Frontal cortex (tissue), 4 donors: ENCODE measurements around the gene ZNF280A. TPM values are rescaled to one million over a fixed set of nuclear protein-coding genes. Genes with fewer than 3 reads are reported as not detected.
A peak's percentile ranks its signal among the peaks of the same experiment; 100 is the strongest.
"Not testable (repeated sequence)": the region's sequence is repeated elsewhere in the genome, so short reads cannot be mapped to it uniquely, and the experiment has no call there.

ENCODE experiments used
- DNase-seq, 2 donors: peaks; one replicate each; pipeline ENCODE4 v3.0.0; 2012; ENCODE audit warnings: low spot score in 2 of 2
- FAIRE-seq: peaks from 2 replicates; lab custom pipeline; 2012; peaks lifted over from hg19 to GRCh38; lab: Jason Lieb, UNC
- total RNA-seq: library from RNA; depleted of rRNA; stranded (reverse); fragments of >200 nt; gene quantifications from one replicate; pipeline ENCODE4 v1.2.3, GENCODE V29; 2014
- donor health status: control.
- donor health status: control.
- donor health status: control.

The ZNF280A gene
- total RNA-seq, 1 donor from 2014 or later, result not detected

DNA sequence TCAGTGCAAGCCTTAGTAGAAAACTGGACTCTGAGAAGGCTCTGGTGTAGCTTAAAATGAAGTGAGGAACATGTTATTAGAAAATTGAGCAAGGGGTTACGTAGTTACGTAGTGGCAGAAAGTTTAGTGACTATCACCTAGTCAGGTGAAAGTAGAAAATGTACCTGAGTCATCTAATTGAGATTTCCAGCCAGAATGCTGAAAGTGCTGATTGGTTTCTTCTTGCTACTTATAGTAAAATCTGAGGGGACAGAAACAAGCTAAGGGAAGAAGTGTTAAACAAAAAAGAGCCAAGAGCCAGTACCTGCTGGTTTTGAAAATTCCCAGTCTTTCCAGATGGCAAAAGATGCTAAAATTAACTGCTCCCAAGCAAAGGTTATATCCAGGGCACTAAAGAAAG is 41.0 kb downstream of the ZNF280A start:
- FAIRE-seq, result no peak

GRCh38 chr22:22478470-22478869 is 41.6 kb downstream of the ZNF280A start:
- FAIRE-seq (no peak), DNase-seq (no peak)

More for the DNA sequence above, 41.0 kb downstream of the ZNF280A start:
- no peak for DNase-seq

GRCh38 chr22:22474733-22475132 is 45.3 kb downstream of the ZNF280A start:
- FAIRE-seq, result no peak
- DNase-seq, result no peak

DNA sequence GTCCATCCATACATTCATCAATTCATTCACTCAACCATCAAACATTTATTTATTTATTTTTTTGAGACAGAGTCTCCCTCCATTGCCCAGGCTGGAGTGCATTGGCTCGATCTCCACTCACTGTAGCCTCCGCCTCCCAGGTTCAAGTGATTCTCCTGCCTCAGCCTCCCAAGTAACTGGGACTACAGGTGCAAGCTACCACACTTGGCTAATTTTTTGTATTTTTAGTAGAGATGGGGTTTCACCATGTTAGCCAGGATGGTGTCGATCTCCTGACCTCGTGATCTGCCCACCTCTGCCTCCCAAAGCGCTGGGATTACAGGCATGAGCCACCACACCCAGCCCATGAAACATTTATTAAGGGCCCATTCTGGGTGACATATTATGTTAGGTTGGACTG is 49.0 kb downstream of the ZNF280A start:
- FAIRE-seq, DNase-seq: not testable (repeated sequence)

GRCh38 chr22:22469527-22469926 is 50.5 kb downstream of the ZNF280A start:
- no peak for DNase-seq
- no peak for FAIRE-seq

GRCh38 chr22:22468794-22469469 is 51.1 kb downstream of the ZNF280A start:
- not testable (repeated sequence) for FAIRE-seq, DNase-seq

DNA sequence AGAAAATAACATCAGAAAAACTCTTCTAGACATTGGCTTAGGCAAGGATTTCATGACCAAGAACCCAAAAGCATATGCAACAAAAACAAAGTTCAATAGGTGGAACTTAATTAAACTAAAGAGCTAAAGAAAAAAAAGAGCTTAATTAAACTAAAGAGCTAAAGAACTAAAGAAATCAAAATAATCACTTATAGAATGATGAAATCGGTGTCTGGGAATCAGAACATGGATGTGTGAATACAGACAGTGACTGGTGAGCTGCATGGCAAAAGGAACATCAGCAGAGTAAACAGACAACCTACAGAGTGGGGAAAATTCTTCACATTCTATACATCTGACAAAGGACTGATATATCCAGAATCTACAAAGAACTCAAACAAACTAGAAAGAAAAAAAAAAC is 53.0 kb downstream of the ZNF280A start:
- FAIRE-seq (no peak), DNase-seq (no peak)

DNA sequence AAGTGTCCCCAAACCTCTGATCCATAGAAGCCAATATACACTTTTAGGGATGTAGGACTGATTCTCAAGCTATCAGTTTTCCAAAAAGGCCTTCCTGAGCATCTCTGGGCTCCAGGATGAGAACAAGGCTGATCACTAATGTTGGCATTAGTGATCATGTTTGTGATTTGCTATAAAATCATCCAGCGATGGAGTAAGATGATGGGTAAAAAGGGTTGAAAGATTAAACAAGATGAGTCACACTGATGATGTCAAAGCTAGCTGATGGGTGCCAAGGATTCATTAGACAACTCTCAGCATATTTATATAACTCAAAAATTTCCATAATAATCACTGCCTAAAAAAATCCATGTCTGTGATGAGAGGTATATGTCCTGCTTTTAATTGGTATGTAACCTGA is 54.3 kb downstream of the ZNF280A start:
- DNase-seq, result no peak

DNA sequence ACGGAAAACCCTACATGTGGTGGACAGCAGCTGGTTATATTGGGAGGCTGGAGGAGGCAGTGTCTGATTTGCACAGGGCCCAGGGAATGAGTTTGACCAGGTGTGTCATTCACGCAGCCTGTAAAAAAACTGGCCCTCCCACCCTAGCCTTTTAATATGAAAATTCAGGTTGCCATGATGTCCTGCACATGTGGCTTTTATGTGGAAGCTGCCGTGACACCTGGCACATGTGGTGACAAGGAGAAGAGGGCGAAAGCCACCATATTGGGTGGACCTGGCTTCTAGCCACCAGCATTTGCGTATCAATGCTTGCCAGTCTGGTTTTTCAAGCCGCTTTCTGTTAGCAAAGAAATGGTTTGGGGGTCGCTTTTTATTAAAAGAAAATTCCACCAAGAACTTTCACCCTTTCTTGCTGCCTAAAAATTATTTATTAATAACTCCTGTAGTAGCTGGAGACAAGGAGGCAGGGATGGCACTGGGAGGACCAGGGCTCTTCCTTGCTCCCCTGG is 54.9 kb downstream of the ZNF280A start:
- no peak for FAIRE-seq
- no peak for DNase-seq

More for the DNA sequence above, 54.3 kb downstream of the ZNF280A start:
- FAIRE-seq, result no peak

DNA sequence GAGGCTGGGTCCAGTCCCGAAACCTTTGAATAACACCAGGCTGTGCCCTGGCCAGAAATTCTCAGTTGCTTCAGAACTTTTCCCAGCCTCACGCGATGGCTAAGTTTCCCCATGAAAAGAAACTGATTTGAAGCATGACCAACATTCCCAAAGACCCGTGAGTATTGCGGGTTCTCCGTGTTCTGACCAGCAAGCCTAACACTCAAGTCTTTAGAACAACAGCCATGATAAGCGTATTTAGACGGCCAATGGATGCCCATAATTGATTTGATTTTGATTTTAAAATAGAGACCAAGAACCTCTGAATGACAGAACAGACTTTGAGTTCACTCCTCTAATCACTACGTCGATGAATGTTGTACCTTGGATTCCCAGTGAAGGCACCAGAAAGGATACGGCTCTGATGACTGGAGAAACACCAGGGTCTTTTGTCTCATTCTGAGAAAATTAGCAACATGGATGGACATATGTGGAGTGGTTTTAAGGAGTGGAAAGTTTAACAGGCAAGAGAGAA is 55.5 kb downstream of the ZNF280A start:
- FAIRE-seq (no peak), DNase-seq (no peak)

GRCh38 chr22:22463855-22464540 is 56.1 kb downstream of the ZNF280A start:
- no peak for FAIRE-seq
- peak; percentile 25 to 43 for DNase-seq

Other genes starting within 250 kb of the ZNF280A start
- gene ZNF280B, start 11.5 kb downstream of the ZNF280A start, total RNA-seq, result 4.1 TPM
- not detected for gene PRAME, start 39.0 kb upstream of the ZNF280A start, total RNA-seq
- gene GGTLC2, start 124.3 kb upstream of the ZNF280A start, total RNA-seq, result not detected